Endothelial cell of umbilical vein (primary cell): ENCODE results near the gene GSDME. TPM values are rescaled to one million over a fixed set of nuclear protein-coding genes. Genes with fewer than 3 reads are reported as not detected.

Experiments
- BruUV-seq: library from RNA; stranded (reverse); fragments of 400-500 nt; replicated peaks from 2 replicates; lab custom pipeline; 2021; lab: Mats Ljungman, UMichigan
- CTCF ChIA-PET: fragments of 300-600, 350-600 bp; sonication (Branson Sonifier 250); formaldehyde crosslinking; loops from one replicate; lab custom pipeline; 2021; ENCODE audit warnings: antibody characterized with exemption, inconsistent platforms; lab: Charles Lee
- POLR2A ChIA-PET: fragments of 300-600, 350-600 bp; sonication (Branson Sonifier 250); formaldehyde crosslinking; loops from one replicate; lab custom pipeline; 2021; ENCODE audit warnings: antibody characterized with exemption, inconsistent platforms; lab: Charles Lee
- DNase-seq: peaks from one replicate; pipeline ENCODE4 v3.0.0-alpha.2; 2011; ENCODE audit warnings: low read depth, low spot score
- FAIRE-seq: peaks from 2 replicates; lab custom pipeline; 2011; peaks lifted over from hg19 to GRCh38; lab: Jason Lieb, UNC
- H2AFZ ChIP-seq: 2 replicates; pipeline ENCODE4 v1.6.0; 2012; ENCODE audit warnings: low read depth, low read length, control low read depth, inconsistent platforms
- H3K27ac ChIP-seq: 2 replicates; pipeline ENCODE4 v1.5.1; 2011; ENCODE audit warnings: low read depth, mild to moderate bottlenecking, control low read depth, low read length, moderate library complexity; ENCODE audit not compliant: insufficient read depth
- H3K27me3 ChIP-seq, 2 experiments: 2 replicates each; pipeline versions ENCODE4 v1.6.0 to v1.6.1; 2011; ENCODE audit warnings: low read length in 2 of 2, mixed read lengths in 1 of 2; ENCODE audit not compliant: control insufficient read depth in 2 of 2, insufficient read depth in 2 of 2
- H3K36me3 ChIP-seq, 2 experiments: 2 replicates in 1 of 2; 3 replicates in 1 of 2; pipeline ENCODE4 v1.5.1; 2011; ENCODE audit warnings: low read length in 2 of 2, mild to moderate bottlenecking in 1 of 2, moderate library complexity in 1 of 2; ENCODE audit not compliant: control insufficient read depth in 2 of 2, insufficient read depth in 2 of 2; ENCODE audit errors: extremely low read depth in 1 of 2
- H3K4me1 ChIP-seq: 3 replicates; pipeline ENCODE4 v1.5.1; 2011; ENCODE audit warnings: mild to moderate bottlenecking, low read length; ENCODE audit not compliant: control insufficient read depth, insufficient read depth; ENCODE audit errors: extremely low read depth
- H3K4me2 ChIP-seq: 2 replicates; pipeline ENCODE4 v1.6.1; 2011; ENCODE audit warnings: low read length, control low read depth, mixed read lengths; ENCODE audit not compliant: insufficient read depth
- H3K4me3 ChIP-seq, 3 experiments: fragments of 200-600 bp in 1 of 3; sonication (generic), shearing (Covaris generic) in 1 of 3; replicated peaks in 1 of 3; 2 replicates each; pipeline ENCODE4 v1.5.1; 2011 to 2016; ENCODE audit warnings: control low read depth in 3 of 3, low read length in 3 of 3, mild to moderate bottlenecking in 2 of 3, inconsistent platforms in 1 of 3, low read depth in 1 of 3, moderate library complexity in 1 of 3; ENCODE audit not compliant: insufficient read depth in 1 of 3
- H3K79me2 ChIP-seq: 2 replicates; pipeline ENCODE4 v1.6.0; 2012; ENCODE audit warnings: low read length, inconsistent platforms; ENCODE audit not compliant: control insufficient read depth, insufficient read depth
- H3K9ac ChIP-seq: replicated peaks from 2 replicates; pipeline ENCODE3; 2011; ENCODE audit warnings: low read length, control low read depth; ENCODE audit not compliant: insufficient read depth; ENCODE audit errors: extremely low read depth
- H3K9me1 ChIP-seq: replicated peaks from 3 replicates; pipeline ENCODE4 v1.6.0; 2011; ENCODE audit warnings: mild to moderate bottlenecking, low read length; ENCODE audit not compliant: control insufficient read depth, insufficient read depth; ENCODE audit errors: extremely low read depth
- H3K9me3 ChIP-seq: replicated peaks from 2 replicates; pipeline ENCODE4 v1.5.1; 2012; ENCODE audit warnings: low read length, inconsistent platforms; ENCODE audit not compliant: control insufficient read depth, insufficient read depth
- H4K20me1 ChIP-seq: replicated peaks from 2 replicates; pipeline ENCODE3; 2011; ENCODE audit warnings: mild to moderate bottlenecking, low read length; ENCODE audit not compliant: control insufficient read depth, insufficient read depth; ENCODE audit errors: extremely low read depth
- EZH2 ChIP-seq: IDR thresholded peaks from 2 replicates; pipeline ENCODE4 v1.6.1; 2012; ENCODE audit warnings: borderline replicate concordance, low read depth, mild to moderate bottlenecking, moderate library complexity, low read length, inconsistent platforms; ENCODE audit not compliant: severe bottlenecking
- FOS ChIP-seq: IDR thresholded peaks from 2 replicates; pipeline ENCODE4 v1.6.1; 2011; ENCODE audit warnings: mild to moderate bottlenecking, low read length, moderate library complexity, borderline replicate concordance; ENCODE audit not compliant: insufficient read depth
- GATA2 ChIP-seq: IDR thresholded peaks from 2 replicates; pipeline ENCODE4 v1.7.0; 2011; ENCODE audit warnings: low read depth, mild to moderate bottlenecking, moderate library complexity, mixed read lengths, low read length; ENCODE audit not compliant: insufficient read length, insufficient read depth
- JUN ChIP-seq: IDR thresholded peaks from 2 replicates; pipeline ENCODE4 v1.6.1; 2011; ENCODE audit warnings: borderline replicate concordance, low read depth; ENCODE audit not compliant: insufficient read length, insufficient read depth
- MYC ChIP-seq: IDR thresholded peaks from one replicate; pipeline ENCODE4 v1.6.1; 2011; ENCODE audit warnings: mild to moderate bottlenecking, low read depth, low read length
- POLR2A ChIP-seq: IDR thresholded peaks from 2 replicates; pipeline ENCODE4 v1.6.1; 2012; ENCODE audit warnings: low read depth, mild to moderate bottlenecking, control low read depth, low read length
- POLR2AphosphoS5 ChIP-seq: IDR thresholded peaks from 2 replicates; pipeline ENCODE4 v1.6.1; 2012; ENCODE audit warnings: low read depth, mild to moderate bottlenecking, control low read depth, low read length, moderate library complexity; ENCODE audit not compliant: insufficient read depth
- dilution Hi-C: fragments of 300-500 bp; cut with MboI; formaldehyde crosslinking; loops from one replicate; pipeline ENCODE4 v1.15.0; 2019; ENCODE audit warnings: low sequenced_read_pairs; ENCODE audit not compliant: extremely low pct_ligation_motif_present
- intact Hi-C: fragments of 100-400 bp; cut with micrococcal nuclease; formaldehyde crosslinking; loops from one replicate; pipeline ENCODE4 v1.10.0; 2022
- polyA plus RNA-seq, 4 experiments: library from polyadenylated mRNA; depleted of rRNA in 3 of 4; stranded (reverse) in 3 of 4; unstranded in 1 of 4; fragments of >200 nt; gene quantifications; 2 replicates each; pipeline versions ENCODE4 v1.2.1 to v1.2.3, GENCODE V29; 2011 to 2012; ENCODE audit warnings: missing spikeins in 1 of 4
- total RNA-seq: library from RNA; stranded (reverse); gene quantifications from 2 replicates; pipeline ENCODE4 v1.2.3, GENCODE V29; 2021
- TF ChIP-seq, protein P1 (sequence below), 2 donors: IDR thresholded peaks; 1 replicate in 1 of 2; 2 replicates in 1 of 2; pipeline ENCODE4 v1.5.1; 2011; ENCODE audit warnings: low read length in 2 of 2, mild to moderate bottlenecking in 2 of 2, moderate library complexity in 2 of 2, control low read depth in 1 of 2, inconsistent platforms in 1 of 2, low read depth in 1 of 2; ENCODE audit not compliant: insufficient read depth in 1 of 2; ENCODE audit errors: extremely low read depth in 1 of 2

Gene GSDME
- total and polyA plus RNA-seq, 2 donors (not counting 3 experiments of a cell fraction or from before 2014, with no cell fraction given): 21.1 to 23.4 TPM

DNA sequence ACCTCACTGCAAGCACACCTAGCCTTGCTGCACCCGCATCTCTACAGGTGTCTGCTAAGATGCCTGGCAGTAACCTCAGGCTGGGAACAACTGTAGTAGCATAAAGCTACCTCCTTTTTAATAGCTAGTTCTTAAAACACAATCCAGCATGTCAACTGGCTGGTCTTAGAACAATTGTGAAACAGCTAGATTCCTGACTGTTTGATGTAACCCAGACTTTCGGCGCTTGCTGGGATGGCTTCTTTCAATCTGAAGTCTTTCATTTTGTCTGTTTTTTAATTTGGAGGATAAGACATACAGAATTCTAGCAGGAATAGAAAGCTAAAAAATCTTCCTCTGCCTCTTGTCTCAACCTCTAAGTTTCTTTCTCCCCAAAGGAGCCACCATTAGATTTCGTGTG lies 59.8 kb downstream of the GSDME start:
- no peak for DNase-seq
- BruUV-seq: no TSS peak
- POLR2A ChIA-PET: no interaction called here

DNA sequence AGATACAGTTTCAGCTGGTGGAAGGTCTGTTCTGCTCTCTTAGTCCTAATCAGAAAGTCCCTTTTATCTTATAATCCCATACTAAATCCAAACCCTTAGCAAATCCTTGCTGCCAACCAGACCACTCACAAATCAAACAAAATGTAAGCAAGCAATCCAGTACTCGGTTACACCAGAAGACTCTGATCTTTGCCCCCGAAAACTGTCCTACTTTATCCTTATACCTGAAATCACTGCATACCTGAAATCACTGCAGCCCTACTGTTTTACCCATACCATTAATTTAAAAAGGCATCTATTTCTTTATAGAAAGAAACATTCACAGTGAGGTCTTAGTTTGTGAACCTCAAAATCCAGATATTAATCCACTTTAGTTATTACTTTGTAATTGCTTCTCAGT lies 64.7 kb downstream of the GSDME start:
- intact Hi-C loops (no loop called here), dilution Hi-C loops (no loop called here)
- H3K9me3 ChIP-seq: no peaks in the 10 kb centered on the region
- no peaks in the 10 kb centered on the region for H3K27me3 ChIP-seq
- H3K79me2 ChIP-seq: no peaks in the 10 kb centered on the region
- no peaks in the 10 kb centered on the region for H4K20me1 ChIP-seq
- TF ChIP-seq EZH2: no peak
- no peak for TF ChIP-seq POLR2A
- no peak for TF ChIP-seq MYC
- TF ChIP-seq JUN: no peak
- TF ChIP-seq, protein P1, sequence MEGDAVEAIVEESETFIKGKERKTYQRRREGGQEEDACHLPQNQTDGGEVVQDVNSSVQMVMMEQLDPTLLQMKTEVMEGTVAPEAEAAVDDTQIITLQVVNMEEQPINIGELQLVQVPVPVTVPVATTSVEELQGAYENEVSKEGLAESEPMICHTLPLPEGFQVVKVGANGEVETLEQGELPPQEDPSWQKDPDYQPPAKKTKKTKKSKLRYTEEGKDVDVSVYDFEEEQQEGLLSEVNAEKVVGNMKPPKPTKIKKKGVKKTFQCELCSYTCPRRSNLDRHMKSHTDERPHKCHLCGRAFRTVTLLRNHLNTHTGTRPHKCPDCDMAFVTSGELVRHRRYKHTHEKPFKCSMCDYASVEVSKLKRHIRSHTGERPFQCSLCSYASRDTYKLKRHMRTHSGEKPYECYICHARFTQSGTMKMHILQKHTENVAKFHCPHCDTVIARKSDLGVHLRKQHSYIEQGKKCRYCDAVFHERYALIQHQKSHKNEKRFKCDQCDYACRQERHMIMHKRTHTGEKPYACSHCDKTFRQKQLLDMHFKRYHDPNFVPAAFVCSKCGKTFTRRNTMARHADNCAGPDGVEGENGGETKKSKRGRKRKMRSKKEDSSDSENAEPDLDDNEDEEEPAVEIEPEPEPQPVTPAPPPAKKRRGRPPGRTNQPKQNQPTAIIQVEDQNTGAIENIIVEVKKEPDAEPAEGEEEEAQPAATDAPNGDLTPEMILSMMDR (IDR thresholded peaks at IDR 0.05; ENCODE audit: extremely low read depth in 1 of 2, insufficient read depth in 1 of 2, low read depth in 1 of 2, low read length in 2 of 2): no peak
- no peak for TF ChIP-seq GATA2
- no peak for TF ChIP-seq FOS
- no peak overlapping the region for H2AFZ ChIP-seq
- DNase-seq: no peak
- no peak for FAIRE-seq
- H3K4me3 ChIP-seq: no peak overlapping the region
- H3K27ac ChIP-seq: no peak overlapping the region
- no peaks in the 10 kb centered on the region for H3K9me1 ChIP-seq
- no peak overlapping the region for H3K9ac ChIP-seq
- no TSS peak for BruUV-seq
- CTCF ChIA-PET: no interaction called here
- H3K36me3 ChIP-seq: no peaks in the 10 kb centered on the region
- POLR2A ChIA-PET: no interaction called here
- H3K4me1 ChIP-seq: no peaks in the 10 kb centered on the region
- no peak overlapping the region for H3K4me2 ChIP-seq

More for the DNA sequence above, 59.8 kb downstream of the GSDME start:
- Histone ChIP-seq H3K9ac (no peak overlapping the region), H3K9me3 (no peaks in the 10 kb centered on the region), H4K20me1 (no peaks in the 10 kb centered on the region), H3K4me1 (no peaks in the 10 kb centered on the region), H3K4me2 (no peak overlapping the region), H3K79me2 (no peaks in the 10 kb centered on the region), H2AFZ (no peak overlapping the region), H3K9me1 (no peaks in the 10 kb centered on the region), H3K27me3 (no peaks in the 10 kb centered on the region), H3K36me3 (no peaks in the 10 kb centered on the region), H3K27ac (no peak overlapping the region), H3K4me3 (no peak overlapping the region)
- intact Hi-C loops: no loop called here
- FAIRE-seq: no peak
- TF ChIP-seq JUN (no peak), POLR2AphosphoS5 (no peak), EZH2 (no peak), MYC (no peak)
- TF ChIP-seq, protein P1 (IDR thresholded peaks at IDR 0.05; ENCODE audit: extremely low read depth in 1 of 2, insufficient read depth in 1 of 2, low read depth in 1 of 2, low read length in 2 of 2): no peak
- CTCF ChIA-PET: interaction anchor here (1.0 to 1.8 kb wide), 3 partner anchors 19 to 121 kb away, joined by 3 to 6 read pairs (median 4); no protein-coding TSS in a partner anchor
- dilution Hi-C loops: no loop called here
